Suprapubic skin (tissue), 3 donors: ENCODE results near the gene TMEM101.

Source experiments
- CTCF ChIP-seq, 2 donors: fragments of 200-600 bp in 1 of 2; fragments of 450-650 bp in 1 of 2; sonication (generic) in 1 of 2; IDR thresholded peaks; one replicate each; pipeline ENCODE4 v1.5.1; 2016 to 2019; ENCODE audit warnings: antibody characterized with exemption in 2 of 2, mild to moderate bottlenecking in 1 of 2, moderate library complexity in 1 of 2
- EP300 ChIP-seq: sonication (generic); formaldehyde crosslinking; IDR thresholded peaks from one replicate; pipeline ENCODE4 v1.6.1; 2017; ENCODE audit warnings: antibody characterized with exemption
- POLR2A ChIP-seq, 2 donors: fragments of 450-650 bp; IDR thresholded peaks; one replicate each; pipeline ENCODE4 v1.6.1; 2017; ENCODE audit warnings: antibody characterized with exemption in 2 of 2, mild to moderate bottlenecking in 2 of 2, moderate library complexity in 2 of 2

- TF ChIP-seq POLR2A (IDR thresholded peaks at IDR 0.05) (no peak), CTCF (IDR thresholded peaks at IDR 0.05) (no peak), EP300 (no peak)
Measured at GRCh38 chr17:44001461-44001920, 13.3 kb downstream of the TMEM101 start.
